GM12891 (cell line): ENCODE data around the gene RHBDD2.

Experiments used
- PAX5 ChIP-seq: IDR thresholded peaks from 2 replicates; pipeline ENCODE4 v1.6.1; 2011; ENCODE audit warnings: low read length, moderate library complexity, mild to moderate bottlenecking; ENCODE audit not compliant: insufficient read depth, severe bottlenecking
- POLR2A ChIP-seq: IDR thresholded peaks from 2 replicates; pipeline ENCODE4 v1.6.1; 2011; ENCODE audit warnings: low read depth, low read length, control low read depth
- POLR2AphosphoS5 ChIP-seq: IDR thresholded peaks from 2 replicates; pipeline ENCODE4 v1.6.1; 2011; ENCODE audit warnings: low read depth, low read length, control low read depth
- SPI1 ChIP-seq: IDR thresholded peaks from 2 replicates; pipeline ENCODE4 v1.6.1; 2011; ENCODE audit warnings: low read depth, low read length, control low read depth
- TAF1 ChIP-seq: IDR thresholded peaks from 2 replicates; pipeline ENCODE4 v1.6.1; 2011; ENCODE audit warnings: low read depth, low read length, control low read depth

- no peak for TF ChIP-seq POLR2AphosphoS5
- no peak for TF ChIP-seq POLR2A
- TF ChIP-seq TAF1 = no peak
- TF ChIP-seq PAX5 = no peak
- no peak for TF ChIP-seq SPI1
These were observed 30.8 kb downstream of the RHBDD2 start for GRCh38 chr7:75909521-75910132.
